Activated CD8-positive, alpha-beta T cell treated with anti-CD3 and anti-CD28 coated beads for 36 hours (primary cell): ENCODE measurements around the gene C19orf53. TPM values are rescaled to one million over a fixed set of nuclear protein-coding genes. Genes with fewer than 3 reads are reported as not detected.

ENCODE experiments used
- ATAC-seq: fragments of 200-7000 bp; cut with Tn5 transposase; one replicate; pipeline ENCODE4 v1.10.0; 2021; ENCODE audit warnings: mild to moderate bottlenecking, moderate library complexity
- CTCF ChIA-PET: fragments of 350-600 bp; sonication (Branson Sonifier 250); formaldehyde crosslinking; loops from one replicate; lab custom pipeline; 2021; ENCODE audit warnings: antibody characterized with exemption; lab: Charles Lee
- POLR2A ChIA-PET: fragments of 350-600 bp; sonication (Branson Sonifier 250); formaldehyde crosslinking; loops from one replicate; lab custom pipeline; 2021; ENCODE audit warnings: antibody characterized with exemption; lab: Charles Lee
- DNase-seq: peaks from one replicate; pipeline ENCODE4 v3.0.0-alpha.2; 2020
- H3K27ac Mint-ChIP-seq: one replicate; pipeline ENCODE4 v1.8.0; 2021; ENCODE audit warnings: mild to moderate bottlenecking, mixed read lengths
- H3K27me3 Mint-ChIP-seq: one replicate; pipeline ENCODE4 v1.8.0; 2021; ENCODE audit warnings: mixed read lengths
- H3K36me3 Mint-ChIP-seq: one replicate; pipeline ENCODE4 v1.8.0; 2021; ENCODE audit warnings: low read depth, mixed read lengths
- H3K4me1 Mint-ChIP-seq: one replicate; pipeline ENCODE4 v1.8.0; 2021; ENCODE audit warnings: low read depth, mixed read lengths
- H3K4me3 Mint-ChIP-seq: one replicate; pipeline ENCODE4 v1.8.0; 2021; ENCODE audit warnings: mild to moderate bottlenecking, moderate library complexity, mixed read lengths
- H3K9me3 Mint-ChIP-seq: one replicate; pipeline ENCODE4 v1.8.0; 2021; ENCODE audit warnings: mixed read lengths
- intact Hi-C: fragments of 100-400 bp; cut with micrococcal nuclease; formaldehyde crosslinking; loops from one replicate; pipeline ENCODE4 v1.10.0; 2022
- total RNA-seq, 2 experiments: library from RNA; stranded (reverse); gene quantifications; one replicate each; pipeline ENCODE4 v1.2.3, GENCODE V29; 2021
- TF ChIP-seq, protein P1 (sequence below): fragments of 200-600 bp; IDR thresholded peaks from one replicate; pipeline ENCODE4 v1.8.0; 2022; ENCODE audit warnings: antibody characterized with exemption, mild to moderate bottlenecking

Gene C19orf53
- total RNA-seq, 2 experiments from 2014 or later: 120 to 128 TPM

DNA sequence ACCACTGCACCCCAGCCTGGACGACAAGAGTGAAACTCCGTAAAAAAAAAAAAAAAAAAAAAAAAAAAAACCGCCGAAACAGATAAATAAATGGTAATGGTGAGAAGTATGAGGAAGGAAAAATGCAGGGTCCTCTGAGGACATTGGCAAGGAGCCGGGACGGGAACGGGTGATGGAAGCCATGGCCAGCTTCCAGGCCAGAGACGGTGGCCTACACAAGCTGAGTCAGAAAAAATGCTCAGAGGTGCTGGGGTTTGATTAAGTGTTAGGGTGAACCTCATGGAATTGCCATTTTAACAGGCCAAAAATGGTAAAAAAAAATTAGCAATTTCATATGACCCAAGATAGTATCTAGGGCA, 20.1 kb downstream of the C19orf53 start:
- Mint-ChIP-seq H3K4me3 (peak overlapping the region; percentile 96), H3K27ac (peak overlapping the region; percentile 94), H3K9me3 (no peaks in the 10 kb centered on the region), H3K4me1 (peaks cover 29% of the 10 kb centered on the region), H3K36me3 (no peaks in the 10 kb centered on the region), H3K27me3 (no peaks in the 10 kb centered on the region)
- intact Hi-C loops: no loop called here
- no peak for ATAC-seq
- TF ChIP-seq, protein P1, sequence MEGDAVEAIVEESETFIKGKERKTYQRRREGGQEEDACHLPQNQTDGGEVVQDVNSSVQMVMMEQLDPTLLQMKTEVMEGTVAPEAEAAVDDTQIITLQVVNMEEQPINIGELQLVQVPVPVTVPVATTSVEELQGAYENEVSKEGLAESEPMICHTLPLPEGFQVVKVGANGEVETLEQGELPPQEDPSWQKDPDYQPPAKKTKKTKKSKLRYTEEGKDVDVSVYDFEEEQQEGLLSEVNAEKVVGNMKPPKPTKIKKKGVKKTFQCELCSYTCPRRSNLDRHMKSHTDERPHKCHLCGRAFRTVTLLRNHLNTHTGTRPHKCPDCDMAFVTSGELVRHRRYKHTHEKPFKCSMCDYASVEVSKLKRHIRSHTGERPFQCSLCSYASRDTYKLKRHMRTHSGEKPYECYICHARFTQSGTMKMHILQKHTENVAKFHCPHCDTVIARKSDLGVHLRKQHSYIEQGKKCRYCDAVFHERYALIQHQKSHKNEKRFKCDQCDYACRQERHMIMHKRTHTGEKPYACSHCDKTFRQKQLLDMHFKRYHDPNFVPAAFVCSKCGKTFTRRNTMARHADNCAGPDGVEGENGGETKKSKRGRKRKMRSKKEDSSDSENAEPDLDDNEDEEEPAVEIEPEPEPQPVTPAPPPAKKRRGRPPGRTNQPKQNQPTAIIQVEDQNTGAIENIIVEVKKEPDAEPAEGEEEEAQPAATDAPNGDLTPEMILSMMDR: no peak
- ChIA-PET POLR2A (interaction anchor here (1.0 to 6.7 kb wide), 8 partner anchors 10 to 68 kb away, joined by 3 to 32 read pairs (median 5); partner anchors contain the start of gene C19orf53), CTCF (interaction anchor here (1.2 to 6.2 kb wide), 3 partner anchors 8 to 67 kb away, joined by 3 to 58 read pairs (median 5); no protein-coding TSS in a partner anchor)
- DNase-seq: no peak

DNA sequence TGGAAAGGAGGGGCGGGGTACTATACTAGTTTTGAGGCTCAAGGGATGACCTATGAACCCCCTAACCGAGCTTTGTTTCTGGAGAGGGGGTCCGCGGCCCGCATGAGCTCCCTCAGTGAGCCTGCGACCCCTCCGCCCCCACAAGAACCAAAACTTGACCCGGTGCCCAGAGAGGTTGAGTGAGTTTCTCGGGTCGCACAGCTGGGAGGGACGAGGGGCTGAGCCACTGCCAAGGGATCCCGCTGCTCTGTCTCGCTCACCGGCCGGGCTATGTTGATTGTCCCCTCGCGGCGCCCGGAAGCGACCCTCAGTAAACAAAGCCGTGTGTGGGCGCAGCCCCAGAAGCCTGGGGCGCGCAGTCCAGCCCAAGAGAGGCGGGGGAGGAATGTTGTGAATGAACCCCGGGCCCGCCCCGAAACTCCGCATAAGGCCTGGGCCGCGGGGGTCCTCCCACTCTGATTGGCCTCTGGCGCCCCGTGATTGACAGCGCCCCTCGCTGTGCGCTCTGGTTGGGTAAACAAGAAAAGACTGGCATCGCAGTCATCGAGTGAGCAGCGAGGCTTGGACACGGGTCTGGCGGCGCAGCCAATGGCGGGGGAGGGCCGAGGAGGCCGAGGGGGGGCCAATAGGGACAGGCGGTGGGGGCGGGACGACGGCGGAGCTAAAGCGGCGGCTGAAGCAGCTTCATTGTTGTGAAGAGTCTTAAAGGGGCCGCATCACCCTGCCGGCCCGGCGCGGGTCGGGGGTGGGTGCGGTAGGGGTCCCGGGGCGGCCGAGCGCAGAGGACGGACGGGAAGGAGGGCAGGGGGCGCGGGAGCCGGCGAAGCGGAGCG, 20.7 kb downstream of the C19orf53 start, which contains the start of gene ZSWIM4:
Gene ZSWIM4, plus strand, starts transcription at position 687 of the 833 bp plus-strand sequence. CDS start 206 bp downstream, outside the sequence.
- Mint-ChIP-seq H3K4me3 (peak within 1 kb of the TSS; percentile 96), H3K27ac (peak within 1 kb of the TSS; percentile 94), H3K27me3 (no peaks in the 10 kb centered on the region), H3K36me3 (no peaks in the 10 kb centered on the region), H3K4me1 (peaks cover 29% of the 10 kb centered on the region), H3K9me3 (no peaks in the 10 kb centered on the region)
- ChIA-PET CTCF (interaction anchor here (0.5 to 6.2 kb wide), 6 partner anchors 9 to 342 kb away, joined by 3 to 58 read pairs (median 4); partner anchors contain the start of gene ASF1B), POLR2A (interaction anchor here (1.0 to 6.7 kb wide), 9 partner anchors 11 to 67 kb away, joined by 3 to 32 read pairs (median 5); partner anchors contain the start of gene C19orf53)
- TF ChIP-seq, protein P1: no peak
- peak; percentile 97 for ATAC-seq
- peak; percentile 98 for DNase-seq
- intact Hi-C loops: loop anchor here (5.0 kb wide), 1 partner anchor 42 kb away; no protein-coding TSS in a partner anchor

DNA sequence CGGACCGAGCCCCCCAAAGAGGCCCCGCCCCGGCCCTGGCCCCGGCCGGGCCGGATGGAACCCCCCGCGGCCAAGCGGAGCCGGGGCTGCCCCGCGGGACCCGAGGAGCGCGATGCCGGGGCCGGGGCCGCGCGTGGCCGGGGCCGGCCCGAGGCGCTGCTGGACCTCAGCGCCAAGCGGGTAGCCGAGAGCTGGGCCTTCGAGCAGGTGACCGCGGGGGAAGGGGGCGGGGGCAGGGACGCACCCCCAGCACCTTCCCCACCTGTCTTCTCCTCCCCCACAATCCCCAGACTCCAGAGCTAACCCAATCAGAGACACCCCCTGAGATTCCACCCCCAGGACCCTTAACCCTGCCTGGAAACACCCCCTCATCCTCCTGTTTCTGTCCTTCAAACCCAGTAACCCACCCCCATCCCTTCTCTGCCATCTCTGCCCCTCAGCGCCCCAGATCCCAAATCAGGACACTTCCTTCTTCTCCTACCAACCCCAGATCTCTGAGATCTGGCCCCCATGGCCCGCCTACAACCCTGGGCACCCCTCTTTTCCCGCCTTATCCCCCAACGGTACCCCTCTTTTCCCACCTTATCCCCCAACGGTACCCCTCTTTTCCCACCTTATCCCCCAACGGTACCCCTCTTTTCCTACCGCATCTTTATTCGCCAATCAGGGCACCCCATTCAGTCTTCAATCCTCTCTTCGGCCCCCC, 21.5 kb downstream of the C19orf53 start:
- Mint-ChIP-seq H3K4me3 (peak overlapping the region; percentile 96), H3K9me3 (no peaks in the 10 kb centered on the region), H3K4me1 (peaks cover 23% of the 10 kb centered on the region), H3K27ac (peak overlapping the region; percentile 83), H3K36me3 (no peaks in the 10 kb centered on the region), H3K27me3 (no peaks in the 10 kb centered on the region)
- TF ChIP-seq, protein P1: no peak
- DNase-seq (peak; percentile 24), ATAC-seq (peak; percentile 22)
- POLR2A ChIA-PET: interaction anchor here (1.1 to 6.7 kb wide), 9 partner anchors 12 to 52 kb away, joined by 3 to 32 read pairs (median 6); partner anchors contain the start of gene C19orf53
- CTCF ChIA-PET: interaction anchor here (1.0 to 6.2 kb wide), 6 partner anchors 11 to 341 kb away, joined by 3 to 58 read pairs (median 8); partner anchors contain the start of gene ASF1B
- intact Hi-C loops: loop anchor here (5.0 kb wide), 1 partner anchor 42 kb away; no protein-coding TSS in a partner anchor

DNA sequence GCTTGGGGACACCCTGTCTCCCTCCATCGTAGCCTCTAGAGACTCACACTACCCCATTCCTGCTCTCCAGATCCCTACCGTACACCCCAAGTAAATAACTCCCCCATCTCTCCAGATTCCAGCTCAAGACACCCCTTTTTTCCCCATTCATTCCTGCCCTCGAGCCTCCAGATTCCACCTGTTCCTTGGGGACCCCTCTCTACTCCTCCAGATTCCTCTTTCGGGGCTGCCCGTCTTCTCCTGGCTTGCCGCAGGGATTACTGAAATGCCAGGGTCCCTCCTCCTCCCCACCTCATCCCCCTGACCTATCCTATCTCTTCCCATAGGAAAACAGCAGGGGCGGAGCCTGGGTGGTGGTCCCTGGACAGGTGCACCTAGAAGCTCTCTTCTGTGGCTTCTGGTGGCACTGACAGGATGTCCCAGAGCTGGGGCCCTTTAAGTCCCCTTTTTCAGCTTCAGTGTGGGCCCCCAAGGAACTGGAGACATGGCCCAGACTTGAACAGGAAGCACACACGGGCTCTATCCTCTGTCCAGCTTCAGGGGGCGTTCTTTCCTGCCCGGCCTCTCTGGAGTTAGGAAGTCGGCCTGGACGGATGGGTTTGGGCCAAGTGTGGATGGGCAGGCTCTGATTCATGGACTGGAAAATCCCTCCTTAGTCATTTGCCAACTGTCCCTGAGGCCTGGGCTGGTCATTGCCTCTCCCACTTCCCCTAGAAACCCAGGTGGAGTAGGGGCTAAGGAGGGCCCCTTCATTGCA, 22.2 kb downstream of the C19orf53 start:
- Mint-ChIP-seq H3K4me3 (peak overlapping the region; percentile 82), H3K27me3 (no peaks in the 10 kb centered on the region), H3K4me1 (peaks cover 23% of the 10 kb centered on the region), H3K36me3 (no peaks in the 10 kb centered on the region), H3K9me3 (no peaks in the 10 kb centered on the region), H3K27ac (peak overlapping the region; percentile 83)
- POLR2A ChIA-PET: interaction anchor here (0.7 to 6.7 kb wide), 8 partner anchors 8 to 51 kb away, joined by 3 to 32 read pairs (median 6); a partner anchor contains a TSS
- TF ChIP-seq, protein P1: no peak
- intact Hi-C loops: loop anchor here (5.0 kb wide), 1 partner anchor 41 kb away; no protein-coding TSS in a partner anchor
- ATAC-seq: no peak
- DNase-seq: peak; percentile 44
- CTCF ChIA-PET: interaction anchor here (1.9 to 6.2 kb wide), 5 partner anchors 12 to 340 kb away, joined by 4 to 58 read pairs (median 10); partner anchors contain the start of gene ASF1B
